ENCODE results near the gene CCDC187. TPM values are rescaled to one million over a fixed set of nuclear protein-coding genes. Genes with fewer than 3 reads are reported as not detected.

Gene CCDC187
- total RNA-seq, 1 donor from 2014 or later = not detected

DNA sequence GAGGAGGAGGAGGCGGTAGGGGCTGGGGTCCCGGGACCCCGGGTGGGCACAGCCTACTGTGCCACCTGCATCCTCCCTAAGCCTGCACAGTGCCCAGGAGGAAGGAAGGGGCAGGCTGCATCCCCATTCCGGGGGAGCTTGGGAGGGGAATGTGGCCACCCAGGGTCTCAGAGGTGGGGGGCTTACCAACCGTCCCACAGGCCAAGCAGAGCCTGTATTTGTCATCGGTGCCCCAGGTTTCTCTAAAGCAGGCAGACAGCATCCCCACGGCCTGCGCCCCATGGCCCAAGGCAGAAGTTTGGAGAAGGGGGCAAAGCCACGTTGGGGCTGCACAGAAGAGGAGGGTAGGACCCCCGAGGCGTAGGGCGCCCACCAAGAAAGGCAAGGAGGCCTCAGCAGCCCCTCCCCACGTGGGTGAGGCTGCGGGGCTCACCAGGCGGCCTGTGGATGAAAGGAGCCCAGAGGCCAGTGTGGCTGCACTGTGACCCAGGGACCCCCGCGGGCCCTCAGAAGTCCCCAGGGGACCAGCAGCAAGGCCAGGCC, 22.9 kb upstream of the CCDC187 start:
- H3K4me1 Mint-ChIP-seq = peaks cover 20% of the 10 kb centered on the region
- Histone ChIP-seq H3K27ac (no peak overlapping the region), H3K36me3 (no peaks in the 10 kb centered on the region), H4K20me1 (ENCODE audit: low read depth) (peaks cover 25% of the 10 kb centered on the region), H3K79me2 (ENCODE audit: low read depth) (peaks cover 34% of the 10 kb centered on the region), H3K4me3 (peak overlapping the region; percentile 65), H3K9me3 (ENCODE audit: low read depth) (no peaks in the 10 kb centered on the region), H2AFZ (replicated peaks) (no peak overlapping the region), H3K27me3 (no peaks in the 10 kb centered on the region), H3K4me2 (peak overlapping the region; percentile 91), H3F3A (ENCODE audit: low read depth) (peaks cover 17% of the 10 kb centered on the region), H3K9ac (no peak overlapping the region), H3K4me1 (peaks cover 30% of the 10 kb centered on the region)
- H3K4me3 Mint-ChIP-seq = peak overlapping the region; percentile 80
- TF ChIP-seq EZH2phosphoT487 (IDR thresholded peaks at IDR 0.05) = no peak
- TF ChIP-seq, protein P1, sequence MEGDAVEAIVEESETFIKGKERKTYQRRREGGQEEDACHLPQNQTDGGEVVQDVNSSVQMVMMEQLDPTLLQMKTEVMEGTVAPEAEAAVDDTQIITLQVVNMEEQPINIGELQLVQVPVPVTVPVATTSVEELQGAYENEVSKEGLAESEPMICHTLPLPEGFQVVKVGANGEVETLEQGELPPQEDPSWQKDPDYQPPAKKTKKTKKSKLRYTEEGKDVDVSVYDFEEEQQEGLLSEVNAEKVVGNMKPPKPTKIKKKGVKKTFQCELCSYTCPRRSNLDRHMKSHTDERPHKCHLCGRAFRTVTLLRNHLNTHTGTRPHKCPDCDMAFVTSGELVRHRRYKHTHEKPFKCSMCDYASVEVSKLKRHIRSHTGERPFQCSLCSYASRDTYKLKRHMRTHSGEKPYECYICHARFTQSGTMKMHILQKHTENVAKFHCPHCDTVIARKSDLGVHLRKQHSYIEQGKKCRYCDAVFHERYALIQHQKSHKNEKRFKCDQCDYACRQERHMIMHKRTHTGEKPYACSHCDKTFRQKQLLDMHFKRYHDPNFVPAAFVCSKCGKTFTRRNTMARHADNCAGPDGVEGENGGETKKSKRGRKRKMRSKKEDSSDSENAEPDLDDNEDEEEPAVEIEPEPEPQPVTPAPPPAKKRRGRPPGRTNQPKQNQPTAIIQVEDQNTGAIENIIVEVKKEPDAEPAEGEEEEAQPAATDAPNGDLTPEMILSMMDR (IDR thresholded peaks at IDR 0.05) = no peak
- no peak for TF ChIP-seq EZH2 (IDR thresholded peaks at IDR 0.05)
- no peaks in the 10 kb centered on the region for H3K9me3 Mint-ChIP-seq
- DNase-seq (ENCODE audit: low spot score) = no peak
- H3K27ac Mint-ChIP-seq = no peak overlapping the region
- H3K27me3 Mint-ChIP-seq (ENCODE audit: insufficient read depth, low read depth) = peaks cover 7% of the 10 kb centered on the region
- no peaks in the 10 kb centered on the region for H3K36me3 Mint-ChIP-seq

DNA sequence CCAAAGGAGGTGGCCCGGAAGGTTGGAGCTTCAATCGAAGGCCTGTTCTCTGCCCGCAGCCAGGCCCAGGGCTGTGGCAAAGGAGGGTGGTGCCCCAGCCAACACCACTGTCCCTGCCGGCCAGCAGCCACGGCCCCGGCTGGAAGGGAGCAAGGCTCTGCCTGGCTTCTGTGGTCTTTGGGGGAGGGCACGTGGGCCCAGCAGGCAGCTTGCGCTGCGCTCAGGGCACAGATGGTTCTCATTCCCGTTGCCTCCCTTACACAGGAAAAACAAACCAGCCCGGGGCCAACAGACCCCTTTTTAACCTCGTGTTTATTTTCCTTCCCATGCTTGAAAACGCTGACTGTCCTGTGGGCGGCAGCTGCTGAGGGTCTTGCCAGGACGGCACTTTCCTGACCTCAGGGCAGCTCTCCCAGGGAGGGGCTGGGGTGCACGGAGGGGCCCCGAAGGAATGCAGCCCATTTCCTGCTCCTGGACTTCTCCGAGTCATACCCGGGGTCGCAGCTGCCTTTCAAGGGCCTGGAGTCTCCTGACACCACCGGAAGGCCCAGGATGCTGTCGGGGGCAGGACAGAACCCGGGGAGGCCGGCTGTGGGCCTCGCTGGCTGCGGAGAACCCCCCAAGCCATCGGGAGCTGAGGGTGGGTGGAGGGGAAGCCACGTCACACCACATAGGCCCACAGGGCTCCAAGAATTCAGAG, 22.3 kb upstream of the CCDC187 start:
- Histone ChIP-seq H3K4me2 (peak overlapping the region; percentile 91), H3K36me3 (no peaks in the 10 kb centered on the region)
- H3K4me3 Mint-ChIP-seq = peak overlapping the region; percentile 80

DNA sequence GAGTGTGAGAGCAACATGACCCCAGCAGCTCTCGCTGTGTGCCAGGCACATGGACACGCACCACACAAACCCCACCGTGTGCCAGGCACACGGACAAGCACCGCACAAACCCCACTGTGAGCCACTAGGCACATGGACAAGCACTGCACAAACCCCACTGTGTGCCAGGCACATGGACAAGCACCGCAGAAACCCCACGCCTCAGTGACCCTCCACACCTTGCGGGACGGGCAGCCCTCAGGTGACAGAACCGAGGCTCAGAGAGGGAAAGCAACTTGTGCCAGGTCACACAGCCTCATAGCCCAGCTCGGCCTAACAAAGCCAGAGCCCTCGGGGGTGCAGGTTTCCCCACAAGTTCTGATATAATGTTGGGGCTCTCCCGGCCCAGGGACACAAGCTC, 21.5 kb upstream of the CCDC187 start:
- peaks cover 20% of the 10 kb centered on the region for H3K4me1 Mint-ChIP-seq
- no peak overlapping the region for H3K27ac ChIP-seq
- peaks cover 26% of the 10 kb centered on the region for H3K79me2 ChIP-seq (ENCODE audit: low read depth)
- no peak overlapping the region for H3K4me2 ChIP-seq
- no peak overlapping the region for H3K9ac ChIP-seq
- H3F3A ChIP-seq (ENCODE audit: low read depth) = peaks cover 17% of the 10 kb centered on the region
- H3K36me3 Mint-ChIP-seq = no peaks in the 10 kb centered on the region
- no peaks in the 10 kb centered on the region for H3K9me3 Mint-ChIP-seq
- TF ChIP-seq EZH2phosphoT487 (IDR thresholded peaks at IDR 0.05) = no peak
- TF ChIP-seq, protein P1 (IDR thresholded peaks at IDR 0.05) = no peak
- TF ChIP-seq EZH2 (IDR thresholded peaks at IDR 0.05) = no peak
- peaks cover 30% of the 10 kb centered on the region for H3K4me1 ChIP-seq
- H3K27me3 Mint-ChIP-seq (ENCODE audit: insufficient read depth, low read depth) = peaks cover 10% of the 10 kb centered on the region
- peaks cover 10% of the 10 kb centered on the region for H4K20me1 ChIP-seq (ENCODE audit: low read depth)
- H3K27me3 ChIP-seq = no peaks in the 10 kb centered on the region
- H3K27ac Mint-ChIP-seq = no peak overlapping the region
- DNase-seq (ENCODE audit: low spot score) = no peak
- no peaks in the 10 kb centered on the region for H3K36me3 ChIP-seq
- H3K4me3 ChIP-seq = no peak overlapping the region
- no peak overlapping the region for H3K4me3 Mint-ChIP-seq
- no peak overlapping the region for H2AFZ ChIP-seq (replicated peaks)
- H3K9me3 ChIP-seq (ENCODE audit: low read depth) = peaks cover 3% of the 10 kb centered on the region

More for the DNA sequence above, 22.3 kb upstream of the CCDC187 start:
- H3K27ac Mint-ChIP-seq = peak overlapping the region; percentile 91
- no peak overlapping the region for H3K27ac ChIP-seq
- H3K36me3 Mint-ChIP-seq = no peaks in the 10 kb centered on the region
- H3F3A ChIP-seq (ENCODE audit: low read depth) = peaks cover 17% of the 10 kb centered on the region
- TF ChIP-seq EZH2phosphoT487 (IDR thresholded peaks at IDR 0.05) (no peak), EZH2 (IDR thresholded peaks at IDR 0.05) (no peak)
- TF ChIP-seq, protein P1 (IDR thresholded peaks at IDR 0.05) = no peak
- no peaks in the 10 kb centered on the region for H3K9me3 Mint-ChIP-seq
- peaks cover 20% of the 10 kb centered on the region for H3K4me1 Mint-ChIP-seq
- H3K4me1 ChIP-seq = peaks cover 30% of the 10 kb centered on the region
- no peak for DNase-seq (ENCODE audit: low spot score)
- H3K27me3 ChIP-seq = no peaks in the 10 kb centered on the region
- peaks cover 34% of the 10 kb centered on the region for H3K79me2 ChIP-seq (ENCODE audit: low read depth)
- no peaks in the 10 kb centered on the region for H3K9me3 ChIP-seq (ENCODE audit: low read depth)
- peaks cover 7% of the 10 kb centered on the region for H3K27me3 Mint-ChIP-seq (ENCODE audit: insufficient read depth, low read depth)
- no peak overlapping the region for H3K4me3 ChIP-seq
- peaks cover 18% of the 10 kb centered on the region for H4K20me1 ChIP-seq (ENCODE audit: low read depth)
- H2AFZ ChIP-seq (replicated peaks) = no peak overlapping the region
- H3K9ac ChIP-seq = no peak overlapping the region
